ENCODE results near the gene P2RX5.

GRCh38 chr17:3627769-3628167 lies 68.2 kb downstream of the P2RX5 start:
- TF ChIP-seq CTCF (IDR thresholded peaks at IDR 0.05; ENCODE audit: insufficient read depth, low read length, poor library complexity, severe bottlenecking), result no peak
- TF ChIP-seq EZH2phosphoT487 (conservative IDR thresholded peaks at IDR 0.05; ENCODE audit: low read length), result no peak
